Suppressor macrophage treated with lipopolysaccharide for 4 hours (primary cell): ENCODE results near the gene ZDHHC14.
"Not testable (repeated sequence)": the region's sequence is repeated elsewhere in the genome, so short reads cannot be mapped to it uniquely, and the experiment has no call there.

Experiments used
- DNase-seq: peaks from one replicate; pipeline ENCODE4 v3.0.0-alpha.2; 2020

Gene ZDHHC14

GRCh38 chr6:157380779-157381561, at the start of gene ZDHHC14:
ZDHHC14 (plus strand) TSS chr6:157381190.
- DNase-seq: peak; percentile 91

- DNase-seq: no peak
Observed at GRCh38 chr6:157332813-157333212, 48.2 kb upstream of the ZDHHC14 start.

GRCh38 chr6:157333537-157333936, 47.5 kb upstream of the ZDHHC14 start:
- DNase-seq: no peak

- DNase-seq: no peak
Observed at GRCh38 chr6:157333956-157334355, 47.0 kb upstream of the ZDHHC14 start.

GRCh38 chr6:157335829-157336228, 45.2 kb upstream of the ZDHHC14 start:
- no peak for DNase-seq

GRCh38 chr6:157337276-157337675, 43.7 kb upstream of the ZDHHC14 start:
- DNase-seq: not testable (repeated sequence)

- DNase-seq: no peak
Observed at GRCh38 chr6:157337751-157338150, 43.2 kb upstream of the ZDHHC14 start.

- no peak for DNase-seq
Observed at GRCh38 chr6:157339432-157339831, 41.6 kb upstream of the ZDHHC14 start.

- no peak for DNase-seq
Observed at GRCh38 chr6:157343732-157344131, 37.3 kb upstream of the ZDHHC14 start.

- no peak for DNase-seq
Observed at GRCh38 chr6:157346373-157346772, 34.6 kb upstream of the ZDHHC14 start.

GRCh38 chr6:157358287-157358686, 22.7 kb upstream of the ZDHHC14 start:
- DNase-seq: no peak

GRCh38 chr6:157361886-157362285, 19.1 kb upstream of the ZDHHC14 start:
- DNase-seq: no peak

- DNase-seq: no peak
Observed at GRCh38 chr6:157364705-157365104, 16.3 kb upstream of the ZDHHC14 start.

GRCh38 chr6:157366648-157367047, 14.3 kb upstream of the ZDHHC14 start:
- no peak for DNase-seq

- no peak for DNase-seq
Observed at GRCh38 chr6:157368359-157369049, 12.5 kb upstream of the ZDHHC14 start.

- DNase-seq: no peak
Observed at GRCh38 chr6:157370755-157371154, 10.2 kb upstream of the ZDHHC14 start.

- no peak for DNase-seq
Observed at GRCh38 chr6:157372501-157373280, 8.3 kb upstream of the ZDHHC14 start.

- DNase-seq: no peak
Observed at GRCh38 chr6:157374889-157375443, 6.0 kb upstream of the ZDHHC14 start.

GRCh38 chr6:157376241-157376640, 4.7 kb upstream of the ZDHHC14 start:
- DNase-seq: no peak

GRCh38 chr6:157376706-157377230, 4.2 kb upstream of the ZDHHC14 start:
- DNase-seq: peak; percentile 24

- peak; percentile 93 for DNase-seq
Observed at GRCh38 chr6:157379656-157380457, 1.1 kb upstream of the ZDHHC14 start.

- DNase-seq: peak; percentile 13
Observed at GRCh38 chr6:157380458-157380778, 572 bp upstream of the ZDHHC14 start.
